ENCODE results near the gene GPR25.

GPR25 gene

GRCh38 chr1:200916681-200917080 lies 43.9 kb downstream of the GPR25 start:
- no peak for DNase-seq

- no peak for DNase-seq
Measured at GRCh38 chr1:200917291-200917817, 44.6 kb downstream of the GPR25 start.

- no peak for DNase-seq
Measured at GRCh38 chr1:200918006-200918405, 45.2 kb downstream of the GPR25 start.

DNA sequence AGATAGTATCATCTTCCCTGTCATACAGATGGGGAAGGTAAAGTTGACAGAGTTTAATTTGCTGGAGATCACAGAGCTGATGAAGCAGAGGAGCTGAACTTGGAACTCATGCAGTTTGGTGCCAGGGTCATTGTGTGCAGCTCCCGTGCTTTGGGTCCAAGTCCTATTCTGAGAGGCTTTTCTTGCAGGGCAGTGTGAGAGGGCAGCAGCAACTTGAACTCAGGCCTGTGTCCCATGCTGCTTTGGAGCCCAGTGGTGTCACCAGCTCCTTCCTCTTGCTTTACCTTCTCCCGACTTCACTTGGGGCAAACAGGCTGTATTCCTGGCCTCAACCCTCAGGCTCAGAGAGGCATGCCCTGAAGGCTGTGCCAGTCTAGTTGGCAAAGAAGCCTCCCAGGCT lies 46.6 kb downstream of the GPR25 start:
- DNase-seq = no peak

DNA sequence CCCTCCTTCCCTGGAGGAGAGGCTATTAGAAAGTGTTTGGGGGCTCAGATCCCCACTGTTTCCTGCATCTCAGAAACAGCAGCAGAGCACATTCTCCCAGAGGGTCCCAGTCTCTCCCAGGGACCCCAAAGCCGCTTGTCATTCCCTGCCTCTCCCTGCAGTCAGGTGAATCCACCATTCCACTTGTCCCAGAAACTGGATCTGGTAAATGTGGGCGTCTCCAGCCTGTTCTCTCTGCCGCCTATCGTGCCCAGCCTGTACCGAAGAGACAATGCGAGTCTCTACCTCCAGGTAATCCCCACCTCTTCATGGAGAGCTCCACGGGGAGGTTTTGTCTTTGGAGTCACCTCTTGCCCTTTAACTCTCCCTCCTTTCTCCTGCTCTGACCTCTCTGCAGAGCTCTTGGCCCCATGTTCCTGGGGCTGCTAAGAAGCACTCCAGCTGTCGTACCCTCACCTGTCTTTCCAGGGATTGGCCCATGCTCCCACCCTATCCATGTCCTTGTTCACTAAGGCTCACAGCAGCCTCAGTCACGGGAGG lies 48.9 kb downstream of the GPR25 start:
- no peak for DNase-seq

- DNase-seq = no peak
Measured at GRCh38 chr1:200922406-200922805, 49.6 kb downstream of the GPR25 start.

DNA sequence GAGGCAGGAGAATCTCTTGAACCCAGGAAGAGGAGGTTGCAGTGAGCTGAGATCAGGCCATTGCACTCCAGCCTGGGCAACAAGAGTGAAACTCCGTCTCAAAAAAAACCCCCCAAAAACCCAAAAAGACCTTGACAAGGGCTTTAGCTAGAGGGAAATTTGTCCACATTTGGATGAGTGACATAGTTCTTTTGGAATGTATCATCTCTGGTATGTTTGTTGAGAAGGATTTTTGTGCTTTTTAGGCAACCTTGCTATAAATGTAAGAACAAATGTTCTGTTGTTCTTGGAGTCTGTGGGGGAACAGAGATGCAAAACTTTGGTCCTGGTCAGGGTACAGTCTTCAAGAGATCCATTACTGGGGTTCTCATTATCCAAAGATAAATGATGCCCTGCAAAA lies 50.8 kb downstream of the GPR25 start:
- DNase-seq = no peak
